HG02588 (cell line): ENCODE results near the gene RPS15.
"Not testable (repeated sequence)": the region's sequence is repeated elsewhere in the genome, so short reads cannot be mapped to it uniquely, and the experiment has no call there.

ENCODE experiments used
- ATAC-seq: cut with Tn5 transposase; IDR thresholded peaks from one replicate; pipeline ENCODE4 v1.9.1; 2021; ENCODE audit warnings: mild to moderate bottlenecking, moderate library complexity; ENCODE audit not compliant: unreplicated experiment

RPS15 gene

GRCh38 chr19:1467490-1468273 is 29.5 kb downstream of the RPS15 start:
- ATAC-seq = no peak

- no peak for ATAC-seq
These were observed 30.2 kb downstream of the RPS15 start for GRCh38 chr19:1468274-1468820.

- no peak for ATAC-seq
These were observed 30.6 kb downstream of the RPS15 start for GRCh38 chr19:1468821-1469254.

- ATAC-seq = no peak
These were observed 31.3 kb downstream of the RPS15 start for GRCh38 chr19:1469255-1470054.

- ATAC-seq = no peak
These were observed 31.8 kb downstream of the RPS15 start for GRCh38 chr19:1470055-1470304.

- no peak for ATAC-seq
These were observed 32.3 kb downstream of the RPS15 start for GRCh38 chr19:1470305-1471009.

GRCh38 chr19:1471010-1471514 is 32.9 kb downstream of the RPS15 start:
- ATAC-seq = no peak

- ATAC-seq = no peak
These were observed 33.4 kb downstream of the RPS15 start for GRCh38 chr19:1471515-1472160.

GRCh38 chr19:1472231-1473084 is 34.3 kb downstream of the RPS15 start:
- ATAC-seq = no peak

GRCh38 chr19:1473085-1473851 is 35.1 kb downstream of the RPS15 start:
- no peak for ATAC-seq

GRCh38 chr19:1474011-1474764 is 36.0 kb downstream of the RPS15 start:
- no peak for ATAC-seq

GRCh38 chr19:1474765-1475351 is 36.7 kb downstream of the RPS15 start:
- no peak for ATAC-seq

- ATAC-seq = no peak
These were observed 37.7 kb downstream of the RPS15 start for GRCh38 chr19:1475751-1476437.

GRCh38 chr19:1477056-1477455 is 38.9 kb downstream of the RPS15 start:
- not testable (repeated sequence) for ATAC-seq

- peak; percentile 81 for ATAC-seq
These were observed 40.9 kb downstream of the RPS15 start, which contains the start of gene C19orf25 for GRCh38 chr19:1478934-1479707. TSS of gene C19orf25 (minus strand) at chr19:1479215. CDS start at chr19:1478903, 312 bp downstream.

- ATAC-seq = no peak
These were observed 43.2 kb downstream of the RPS15 start for GRCh38 chr19:1481224-1481892.
